ENCODE data around the gene KCNJ1. TPM values are rescaled to one million over a fixed set of nuclear protein-coding genes. Genes with fewer than 3 reads are reported as not detected.
A peak's percentile ranks its signal among the peaks of the same experiment; 100 is the strongest.

KCNJ1 gene
- total and polyA plus RNA-seq, 2 of the 8 experiments (the other 6 are each of a cell fraction or from before 2014, with no cell fraction given), result 0.17 to 0.23 TPM

- Histone ChIP-seq H3K18ac (ENCODE audit: extremely low read depth, low read length) (no peak overlapping the region), H2BK20ac (ENCODE audit: low read length) (no peak overlapping the region), H4K5ac (ENCODE audit: insufficient read length, low read depth, low read length) (no peak overlapping the region), H2AFZ (ENCODE audit: low read length) (no peak overlapping the region), H3K4me3 (ENCODE audit: extremely low read depth in 1 of 4, insufficient read depth in 2 of 4, low read depth in 3 of 4, low read length in 4 of 4) (no peak overlapping the region), H3K4me1 (replicated peaks in 1 of 4; ENCODE audit: control insufficient read depth in 3 of 4, insufficient read depth in 4 of 4, low read length in 3 of 4) (no peaks in the 10 kb centered on the region), H3K4ac (replicated peaks; ENCODE audit: insufficient read length, low read depth, low read length) (no peak overlapping the region), H2BK120ac (replicated peaks; ENCODE audit: low read depth, low read length) (no peak overlapping the region), H3K27me3 (replicated peaks in 1 of 4; ENCODE audit: control insufficient read depth in 3 of 4, extremely low read depth in 1 of 4, insufficient read depth in 3 of 4, low read length in 3 of 4) (no peaks in the 10 kb centered on the region), H4K8ac (ENCODE audit: extremely low read depth, insufficient read depth, low read length) (no peak overlapping the region), H3K14ac (ENCODE audit: insufficient read length) (no peak overlapping the region), H4K91ac (replicated peaks; ENCODE audit: insufficient read length, low read length) (no peak overlapping the region), H2BK5ac (ENCODE audit: low read depth, low read length) (no peak overlapping the region), H3K23me2 (ENCODE audit: low read depth, low read length) (no peaks in the 10 kb centered on the region), H3K36me3 (ENCODE audit: control insufficient read depth in 2 of 4, insufficient read depth in 4 of 4, low read length in 3 of 4) (no peaks in the 10 kb centered on the region), H3K27ac (ENCODE audit: low read depth, low read length) (no peak overlapping the region), H3K9me3 (ENCODE audit: insufficient read depth in 2 of 2, low read depth in 1 of 2, low read length in 1 of 2) (no peaks in the 10 kb centered on the region), H3K79me1 (ENCODE audit: low read depth, low read length) (no peaks in the 10 kb centered on the region), H3K56ac (replicated peaks; ENCODE audit: insufficient read length, low read depth, low read length) (no peak overlapping the region), H2BK15ac (ENCODE audit: low read length) (peak overlapping the region; percentile 5; the same call in 1 of the 2 replicates), H3K79me2 (ENCODE audit: control insufficient read depth in 1 of 2, insufficient read depth in 2 of 2, low read length in 2 of 2) (no peaks in the 10 kb centered on the region), H3K4me2 (ENCODE audit: insufficient read depth in 1 of 2, low read depth in 2 of 2, low read length in 2 of 2) (no peak overlapping the region), H2AK5ac (ENCODE audit: low read depth, low read length) (0 out of 2 replicates have a peak overlapping the region, but pooled peaks have one; percentile 30), H3K23ac (ENCODE audit: insufficient read length) (no peak overlapping the region), H4K20me1 (replicated peaks in 1 of 2; ENCODE audit: control insufficient read depth in 1 of 2, insufficient read depth in 2 of 2, low read length in 2 of 2) (no peaks in the 10 kb centered on the region), H3K9ac (replicated peaks in 1 of 4; ENCODE audit: extremely low read depth in 1 of 4, low read depth in 3 of 4, low read length in 3 of 4) (no peak overlapping the region), H2BK12ac (ENCODE audit: low read depth, low read length) (no peak overlapping the region)
- WGBS, 2 experiments (ENCODE audit: extremely low coverage in 1 of 2, insufficient coverage in 1 of 2, insufficient read length in 1 of 2, insufficient replicate concordance in 2 of 2, low coverage in 1 of 2, low lambda C conversion rate in 2 of 2, missing lambda C conversion rate in 1 of 2), result 87% methylated on average over 4 of the region's 4 CpGs; no CpG with 5 or more reads in 1 of the 2 experiments
- CTCF ChIA-PET (ENCODE audit: partially characterized antibody), result interaction anchor here (0.6 to 11.2 kb wide), 33 partner anchors 9 to 764 kb away, joined by 3 to 99 read pairs (median 5); no protein-coding TSS in a partner anchor
- FAIRE-seq (no peak), DNase-seq (ENCODE audit: low read depth in 1 of 2, low spot score in 2 of 2) (no peak)
- POLR2A ChIA-PET (ENCODE audit: partially characterized antibody), result interaction anchor here (1.4 kb wide), 1 partner anchor 18 kb away, joined by 4 read pairs; no protein-coding TSS in a partner anchor
- TF ChIP-seq TBP (IDR thresholded peaks at IDR 0.05; ENCODE audit: low read depth, low read length), result no peak
- TF ChIP-seq BACH1 (IDR thresholded peaks at IDR 0.05; ENCODE audit: low read length), result no peak
- no peak for TF ChIP-seq CHD2 (IDR thresholded peaks at IDR 0.05; ENCODE audit: low read length)
- no peak for TF ChIP-seq EGR1 (IDR thresholded peaks at IDR 0.05; ENCODE audit: borderline replicate concordance, low read depth, low read length)
- no peak for TF ChIP-seq TAF7 (optimal IDR thresholded peaks at IDR 0.05; ENCODE audit: borderline replicate concordance, low read depth, low read length)
- no peak for TF ChIP-seq CEBPB (IDR thresholded peaks at IDR 0.05; ENCODE audit: low read depth, low read length)
- TF ChIP-seq MAX (IDR thresholded peaks at IDR 0.05), result no peak
- TF ChIP-seq CBX8 (IDR thresholded peaks at IDR 0.05; ENCODE audit: borderline replicate concordance, low read depth, low read length), result no peak
- no peak for TF ChIP-seq RXRA (IDR thresholded peaks at IDR 0.05; ENCODE audit: insufficient read depth, low read depth, low read length)
- TF ChIP-seq CTCF (IDR thresholded peaks at IDR 0.05; ENCODE audit: control extremely low read depth in 1 of 3, insufficient read depth in 1 of 3, low read depth in 1 of 3, low read length in 3 of 3), result no peak
- no peak for TF ChIP-seq SP1 (IDR thresholded peaks at IDR 0.05; ENCODE audit: low read depth, low read length)
- no peak for TF ChIP-seq KDM5A (IDR thresholded peaks at IDR 0.05; ENCODE audit: low read length)
Measured at GRCh38 chr11:128803011-128803410, 64.1 kb downstream of the KCNJ1 start.

All from H1 (cell line).